NCI-H510A treated with DMSO at 0.1 percent for 48 hours (cell line): ENCODE data around the gene IFITM2.
A peak's percentile ranks its signal among the peaks of the same experiment; 100 is the strongest.
"Not testable (repeated sequence)": the region's sequence is repeated elsewhere in the genome, so short reads cannot be mapped to it uniquely, and the experiment has no call there.

Experiments used
- DNase-seq: peaks from one replicate; lab custom pipeline; 2025; lab: John Stamatoyannopoulos, UW

The IFITM2 gene

DNA sequence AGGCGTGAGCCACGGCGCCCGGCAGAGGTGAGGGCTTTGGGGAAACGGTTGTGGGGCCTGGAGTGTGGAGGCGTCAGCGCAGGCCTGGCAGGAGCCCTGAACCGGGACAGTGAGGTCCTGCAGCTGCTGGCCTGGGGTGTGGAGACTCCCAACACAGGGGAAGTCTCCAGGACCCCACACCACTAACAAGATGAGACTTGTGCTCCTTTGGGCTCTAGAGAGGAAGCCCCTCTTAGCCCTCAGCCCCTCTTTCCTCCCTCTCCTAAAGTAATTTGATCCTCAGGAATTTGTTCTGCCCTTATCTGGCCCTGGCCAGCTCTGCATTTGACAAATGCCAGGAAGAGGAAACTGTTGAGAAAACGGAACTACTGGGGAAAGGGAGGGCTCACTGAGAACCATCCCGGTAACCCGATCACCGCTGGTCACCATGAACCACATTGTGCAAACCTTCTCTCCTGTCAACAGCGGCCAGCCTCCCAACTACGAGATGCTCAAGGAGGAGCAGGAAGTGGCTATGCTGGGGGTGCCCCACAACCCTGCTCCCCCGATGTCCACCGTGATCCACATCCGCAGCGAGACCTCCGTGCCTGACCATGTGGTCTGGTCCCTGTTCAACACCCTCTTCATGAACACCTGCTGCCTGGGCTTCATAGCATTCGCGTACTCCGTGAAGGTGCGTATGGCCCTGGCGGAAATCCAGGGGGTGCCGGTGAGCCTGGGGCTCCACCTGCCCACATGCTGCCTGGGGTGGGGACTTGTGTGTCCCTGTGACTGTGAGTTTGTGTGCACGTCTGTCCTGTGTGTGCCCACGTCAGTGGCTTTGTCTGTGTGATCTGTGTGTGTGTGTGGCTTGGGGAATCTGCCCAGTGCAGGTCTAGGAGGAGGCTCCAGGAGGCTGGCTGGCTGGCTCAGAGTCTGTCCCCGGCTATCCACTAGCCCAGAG is at the start of gene IFITM2:
IFITM2 (plus strand) TSS at position 51 of the 943 bp plus-strand sequence; CDS start at position 428, 377 bp downstream.
- peak; percentile 54 for DNase-seq

GRCh38 chr11:259413-259812 is 48.2 kb upstream of the IFITM2 start:
- no peak for DNase-seq

DNA sequence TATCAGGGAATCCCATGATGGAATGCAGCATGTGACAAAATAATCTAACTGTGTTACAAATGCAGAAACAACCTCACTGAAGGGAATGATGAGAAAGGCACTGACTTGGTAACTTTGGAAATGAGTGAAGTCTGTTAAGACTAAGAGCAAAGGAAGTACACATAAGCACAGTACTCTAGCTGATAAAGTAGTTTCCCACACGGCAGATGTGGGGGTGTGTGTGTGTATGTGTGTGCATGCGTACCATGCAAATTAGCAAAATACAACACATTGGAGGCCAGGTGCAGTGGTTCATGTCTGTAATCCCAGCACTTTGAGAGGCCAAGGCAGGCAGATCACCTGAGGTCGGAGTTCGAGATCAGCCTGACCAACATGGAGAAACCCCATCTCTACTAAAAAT is 46.0 kb upstream of the IFITM2 start:
- DNase-seq: no peak

GRCh38 chr11:266676-267439 is 40.8 kb upstream of the IFITM2 start:
- DNase-seq: no peak

DNA sequence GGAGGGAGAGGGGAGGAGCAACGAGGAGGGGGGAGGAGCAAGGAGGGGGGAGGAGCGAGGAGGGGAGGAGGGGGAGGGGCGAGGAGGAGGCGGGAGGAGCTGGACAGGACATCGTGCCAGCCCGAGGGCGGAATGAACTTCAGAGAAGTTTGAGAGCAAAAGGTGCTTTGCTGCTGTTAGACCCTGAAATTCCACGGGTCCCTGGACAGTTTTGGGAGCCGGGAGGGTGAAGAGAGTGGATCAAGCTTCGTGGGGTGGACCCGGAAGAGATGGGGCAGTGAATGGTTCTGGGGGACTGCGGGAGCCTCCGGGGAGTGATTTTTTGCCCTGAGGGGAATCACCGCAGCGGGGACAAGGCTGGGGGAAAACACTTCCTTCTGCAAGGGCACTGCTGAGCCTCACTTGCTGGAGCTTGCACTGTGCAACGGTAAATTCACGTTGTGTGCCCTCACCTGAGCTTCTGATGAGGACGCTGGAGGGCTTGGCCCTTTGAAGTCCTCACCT is 40.1 kb upstream of the IFITM2 start:
- DNase-seq: no peak

- not testable (repeated sequence) for DNase-seq
These were observed 38.9 kb upstream of the IFITM2 start for GRCh38 chr11:268716-269145.

DNA sequence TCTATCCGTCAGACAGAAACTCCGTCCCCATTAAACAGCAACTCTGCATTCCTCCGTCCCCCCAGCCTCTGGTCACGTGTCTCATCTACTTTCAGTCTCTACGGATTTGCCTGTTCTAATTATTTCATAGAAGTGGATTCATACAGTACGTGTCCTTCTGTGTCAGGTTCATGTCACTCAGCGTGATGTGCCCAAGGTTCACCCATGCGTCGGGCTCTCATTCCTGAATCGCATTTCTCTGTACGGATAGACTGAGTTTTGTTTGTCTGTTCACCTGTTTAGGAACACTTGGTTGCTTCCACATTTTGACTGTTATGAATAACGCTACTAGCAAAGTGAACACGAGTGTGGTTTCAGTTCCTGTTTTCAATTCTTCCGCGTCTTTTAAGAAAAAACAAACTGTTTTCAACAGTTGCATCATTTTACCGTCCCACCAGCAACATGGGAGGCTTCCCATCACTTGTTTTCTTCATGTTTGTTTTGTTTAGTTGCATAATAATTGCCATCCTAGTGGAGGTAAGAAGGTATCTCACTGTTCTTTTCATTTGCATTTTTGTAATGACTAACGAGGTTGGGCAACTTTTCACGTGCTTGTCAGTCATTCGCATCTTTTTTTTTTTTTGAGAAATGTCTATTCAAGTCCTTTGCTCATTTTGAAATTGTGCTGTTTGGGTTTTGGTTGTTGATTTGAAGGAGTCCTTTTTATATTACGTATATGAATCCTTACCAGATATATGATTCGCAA is 38.3 kb upstream of the IFITM2 start:
- no peak for DNase-seq

GRCh38 chr11:270451-271318 is 36.9 kb upstream of the IFITM2 start:
- DNase-seq: no peak

DNA sequence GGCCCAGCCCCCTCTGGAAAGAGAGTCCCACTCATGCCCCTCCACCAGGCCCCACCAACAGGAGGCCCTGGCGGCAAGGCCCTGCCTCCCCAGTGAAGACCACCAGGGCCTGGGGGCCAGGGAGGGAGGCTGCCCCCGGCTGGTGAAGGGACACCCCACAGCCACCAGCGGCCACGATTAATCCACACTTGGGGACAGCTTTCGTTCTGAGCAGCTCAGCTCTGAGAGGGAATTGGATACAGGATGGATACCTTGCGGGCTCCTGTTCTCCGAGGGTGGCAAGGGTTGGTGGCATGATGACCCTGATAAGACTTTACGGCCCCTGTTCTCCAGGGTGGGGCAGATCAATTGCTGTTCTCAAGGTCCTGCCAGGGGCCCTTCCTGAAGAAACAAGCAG is 36.3 kb upstream of the IFITM2 start:
- no peak for DNase-seq

DNA sequence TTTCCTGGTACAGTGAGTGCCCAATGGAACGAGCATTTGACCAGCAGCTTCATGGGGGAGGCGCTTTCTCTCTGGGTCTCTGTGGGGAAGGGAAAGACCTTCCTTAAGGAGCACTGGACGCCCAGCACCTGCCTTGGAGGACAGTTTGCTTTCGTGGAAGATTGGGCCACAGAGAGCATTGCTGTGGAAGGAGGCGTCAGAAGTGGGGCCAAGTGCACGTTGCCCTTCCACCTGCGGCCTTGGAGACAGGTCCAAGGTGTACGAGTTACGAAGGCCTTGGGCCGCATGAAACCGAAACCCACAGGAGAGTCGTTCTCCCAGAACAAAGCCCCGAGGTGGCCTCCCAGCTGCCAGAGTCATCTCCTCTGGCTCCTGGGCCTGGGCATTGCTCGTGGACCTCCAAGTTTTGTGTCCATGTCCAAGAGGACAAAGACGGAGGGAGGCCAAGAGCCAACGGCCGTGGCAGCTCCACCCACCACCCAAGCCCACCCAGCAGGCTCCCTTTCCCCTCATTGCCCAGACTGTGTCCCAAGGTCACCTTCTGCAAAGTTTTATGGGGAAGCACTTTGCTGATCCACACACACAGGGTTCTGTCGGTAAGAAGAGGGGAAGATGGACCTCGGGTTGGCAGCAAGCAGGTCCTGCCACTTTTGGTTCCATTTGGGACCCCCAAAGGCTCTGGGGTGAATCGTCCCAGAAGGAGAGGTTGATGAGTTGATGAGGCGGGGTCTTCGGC is 35.3 kb upstream of the IFITM2 start:
- DNase-seq: no peak

GRCh38 chr11:272931-273198 is 34.8 kb upstream of the IFITM2 start:
- DNase-seq: no peak

- DNase-seq: no peak
These were observed 31.4 kb upstream of the IFITM2 start for GRCh38 chr11:276219-276618.

DNA sequence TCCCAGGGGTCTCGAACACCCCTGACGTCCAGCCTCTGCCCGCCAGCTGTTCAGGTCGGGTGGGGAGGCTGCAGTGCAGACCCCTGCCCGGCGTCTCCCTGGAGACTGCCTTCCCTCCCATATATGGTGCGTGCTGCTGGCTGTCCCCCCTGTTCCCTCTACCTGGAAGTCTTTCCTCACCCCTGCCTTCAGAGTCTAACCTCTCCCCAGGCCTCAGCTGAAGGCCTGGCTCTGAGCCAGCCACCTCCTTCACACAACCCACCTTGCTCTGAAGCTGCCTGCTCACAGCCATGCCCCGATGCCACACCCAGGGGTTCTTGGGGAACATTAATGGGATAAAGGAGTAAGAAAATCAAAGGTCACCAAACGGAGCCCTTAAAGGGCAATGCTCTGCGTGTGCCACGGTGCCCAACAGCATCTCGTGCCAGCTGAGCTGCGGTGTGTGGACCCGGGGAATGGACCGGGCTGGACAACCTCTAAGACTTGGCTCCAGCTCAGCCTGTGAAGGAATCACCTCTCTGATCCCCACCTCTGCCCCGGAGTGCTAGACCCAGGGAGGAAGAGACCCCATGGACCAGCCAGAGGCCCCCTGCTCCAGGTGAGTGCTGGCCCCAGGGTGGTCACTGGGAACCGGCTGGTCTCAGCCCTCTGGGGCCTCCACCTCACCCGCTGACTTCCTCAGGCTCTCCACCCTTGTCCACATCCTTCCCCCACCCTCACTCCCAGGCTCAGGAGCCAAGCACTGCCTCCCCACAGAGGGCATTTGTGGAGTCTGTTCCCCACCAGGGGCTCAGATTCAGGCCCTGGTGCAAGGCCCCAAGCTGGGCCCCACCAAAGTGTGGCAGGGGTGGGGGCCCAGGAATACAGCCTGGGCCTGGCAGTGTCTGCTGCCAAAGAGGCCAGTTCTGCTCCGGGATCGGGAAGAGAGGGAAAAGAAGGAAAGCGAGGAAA is 29.3 kb upstream of the IFITM2 start, which contains the start of gene NLRP6:
NLRP6 (plus strand) TSS at position 407 of the 951 bp plus-strand sequence; CDS start at position 570, 163 bp downstream.
- no peak for DNase-seq

DNA sequence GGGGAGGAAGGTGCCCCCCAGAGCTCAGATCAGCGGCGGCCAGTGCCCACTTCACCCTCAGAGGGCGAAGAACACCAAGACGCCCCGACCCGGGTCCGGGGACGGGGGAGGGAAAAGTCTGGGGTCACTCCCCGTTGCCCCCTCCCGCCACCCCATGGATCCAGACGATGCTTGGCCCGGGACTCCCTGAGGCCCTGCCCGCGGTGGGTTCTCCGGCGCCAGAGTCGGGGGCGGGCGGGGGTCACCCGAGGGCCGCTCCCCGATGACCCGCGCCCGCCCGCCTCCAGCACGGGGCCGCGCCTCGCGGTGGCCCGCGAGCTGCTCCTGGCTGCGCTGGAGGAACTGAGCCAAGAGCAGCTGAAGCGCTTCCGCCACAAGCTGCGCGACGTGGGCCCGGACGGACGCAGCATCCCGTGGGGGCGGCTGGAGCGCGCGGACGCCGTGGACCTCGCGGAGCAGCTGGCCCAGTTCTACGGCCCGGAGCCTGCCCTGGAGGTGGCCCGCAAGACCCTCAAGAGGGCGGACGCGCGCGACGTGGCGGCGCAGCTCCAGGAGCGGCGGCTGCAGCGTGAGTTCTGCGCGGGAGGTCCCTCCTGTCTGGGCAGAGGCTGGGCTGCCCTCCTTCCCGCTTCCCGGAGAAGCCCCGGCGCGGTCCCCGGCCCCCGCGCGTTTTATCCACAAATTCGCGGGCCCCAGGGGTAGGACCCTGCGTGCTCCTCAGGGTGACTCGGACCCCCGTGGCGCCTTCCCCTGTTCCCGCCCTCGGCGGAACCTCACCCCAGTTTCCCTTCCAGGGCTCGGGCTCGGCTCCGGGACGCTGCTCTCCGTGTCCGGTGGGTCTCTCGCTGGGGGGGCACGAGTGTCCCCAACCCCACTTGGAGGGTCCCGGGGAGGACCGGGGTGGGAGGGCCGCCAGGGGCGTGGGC is 28.3 kb upstream of the IFITM2 start:
- no peak for DNase-seq

DNA sequence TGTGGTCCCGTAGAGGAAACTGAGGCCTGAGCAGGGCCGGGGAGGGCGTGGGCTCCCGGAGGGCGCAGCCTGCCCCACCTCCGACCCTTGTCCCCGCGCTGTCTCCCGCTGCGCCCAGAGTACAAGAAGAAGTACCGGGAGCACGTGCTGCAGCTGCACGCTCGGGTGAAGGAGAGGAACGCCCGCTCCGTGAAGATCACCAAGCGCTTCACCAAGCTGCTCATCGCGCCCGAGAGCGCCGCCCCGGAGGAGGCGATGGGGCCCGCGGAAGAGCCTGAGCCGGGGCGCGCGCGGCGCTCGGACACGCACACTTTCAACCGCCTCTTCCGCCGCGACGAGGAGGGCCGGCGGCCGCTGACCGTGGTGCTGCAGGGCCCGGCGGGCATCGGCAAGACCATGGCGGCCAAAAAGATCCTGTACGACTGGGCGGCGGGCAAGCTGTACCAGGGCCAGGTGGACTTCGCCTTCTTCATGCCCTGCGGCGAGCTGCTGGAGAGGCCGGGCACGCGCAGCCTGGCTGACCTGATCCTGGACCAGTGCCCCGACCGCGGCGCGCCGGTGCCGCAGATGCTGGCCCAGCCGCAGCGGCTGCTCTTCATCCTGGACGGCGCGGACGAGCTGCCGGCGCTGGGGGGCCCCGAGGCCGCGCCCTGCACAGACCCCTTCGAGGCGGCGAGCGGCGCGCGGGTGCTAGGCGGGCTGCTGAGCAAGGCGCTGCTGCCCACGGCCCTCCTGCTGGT is 27.5 kb upstream of the IFITM2 start:
- DNase-seq: no peak

- DNase-seq: no peak
These were observed 26.7 kb upstream of the IFITM2 start for GRCh38 chr11:280706-281485.
